Measurements from ENCODE around the gene PGGHG.

Gene PGGHG

GRCh38 chr11:270451-271318 is 18.2 kb upstream of the PGGHG start:
- no peak for DNase-seq

GRCh38 chr11:271319-271715 is 17.6 kb upstream of the PGGHG start:
- no peak for DNase-seq

GRCh38 chr11:272195-272930 is 16.6 kb upstream of the PGGHG start:
- no peak for DNase-seq

- DNase-seq, result no peak
Measured at GRCh38 chr11:272931-273198, 16.1 kb upstream of the PGGHG start.

GRCh38 chr11:276219-276618 is 12.7 kb upstream of the PGGHG start:
- no peak for DNase-seq

GRCh38 chr11:278001-278951 is 10.7 kb upstream of the PGGHG start, which contains the start of gene NLRP6:
NLRP6 (plus strand) TSS chr11:278407; CDS start chr11:278570, 163 bp downstream.
- DNase-seq, result no peak

- DNase-seq, result peak; percentile 15
Measured at GRCh38 chr11:279040-279965, 9.6 kb upstream of the PGGHG start.

- DNase-seq, result peak; percentile 49
Measured at GRCh38 chr11:279966-280705, 8.8 kb upstream of the PGGHG start.

- DNase-seq, result peak; percentile 33
Measured at GRCh38 chr11:280706-281485, 8.0 kb upstream of the PGGHG start.

GRCh38 chr11:281486-282161 is 7.3 kb upstream of the PGGHG start:
- no peak for DNase-seq

GRCh38 chr11:282171-282570 is 6.8 kb upstream of the PGGHG start:
- no peak for DNase-seq

- no peak for DNase-seq
Measured at GRCh38 chr11:282630-283360, 6.1 kb upstream of the PGGHG start.

GRCh38 chr11:283405-284104 is 5.4 kb upstream of the PGGHG start:
- DNase-seq, result no peak

- peak; percentile 9 for DNase-seq
Measured at GRCh38 chr11:284105-285020, 4.6 kb upstream of the PGGHG start.

- no peak for DNase-seq
Measured at GRCh38 chr11:285021-285893, 3.7 kb upstream of the PGGHG start.

GRCh38 chr11:285894-286220 is 3.1 kb upstream of the PGGHG start:
- no peak for DNase-seq

Measured in activated CD4-positive, alpha-beta T cell treated with anti-CD3 and anti-CD28 coated beads for 1 hour (primary cell).